Dedifferentiated amniotic fluid mesenchymal stem cell (primary cell): Measurements from ENCODE around the gene S1PR2.

Experiments used
- DNase-seq: peaks from one replicate; pipeline ENCODE4 v3.0.0-alpha.2; 2016; ENCODE audit errors: extremely low spot score

Gene S1PR2

GRCh38 chr19:10230861-10231611 is at the start of gene S1PR2:
Gene S1PR2 (minus strand): TSS chr19:10231331. CDS start chr19:10224905, 6,426 bp downstream.
- peak; percentile 66 for DNase-seq

GRCh38 chr19:10279737-10280442 is 48.8 kb upstream of the S1PR2 start:
- DNase-seq: no peak

- no peak for DNase-seq
Observed at GRCh38 chr19:10278935-10279334, 47.8 kb upstream of the S1PR2 start.

GRCh38 chr19:10277795-10278589 is 46.9 kb upstream of the S1PR2 start:
- DNase-seq: no peak

- DNase-seq: no peak
Observed at GRCh38 chr19:10274589-10274988, 43.5 kb upstream of the S1PR2 start.

GRCh38 chr19:10271543-10272086 is 40.5 kb upstream of the S1PR2 start:
- DNase-seq: no peak

- no peak for DNase-seq
Observed at GRCh38 chr19:10270616-10271394, 39.7 kb upstream of the S1PR2 start, which contains the start of gene ICAM1. Gene ICAM1 (plus strand): TSS chr19:10271120. CDS start chr19:10271160, 40 bp downstream.

GRCh38 chr19:10270180-10270615 is 39.1 kb upstream of the S1PR2 start:
- DNase-seq: no peak

GRCh38 chr19:10269333-10270179 is 38.4 kb upstream of the S1PR2 start:
- peak; percentile 67 for DNase-seq

GRCh38 chr19:10268071-10268470 is 36.9 kb upstream of the S1PR2 start:
- DNase-seq: no peak

GRCh38 chr19:10266706-10267105 is 35.6 kb upstream of the S1PR2 start:
- DNase-seq: no peak

GRCh38 chr19:10262771-10263170 is 31.6 kb upstream of the S1PR2 start:
- DNase-seq: no peak

GRCh38 chr19:10260141-10260584 is 29.0 kb upstream of the S1PR2 start:
- no peak for DNase-seq

- peak; percentile 76 for DNase-seq
Observed at GRCh38 chr19:10259162-10259905, 28.2 kb upstream of the S1PR2 start.

- DNase-seq: no peak
Observed at GRCh38 chr19:10258080-10258710, 27.1 kb upstream of the S1PR2 start.

GRCh38 chr19:10256970-10257615 is 26.0 kb upstream of the S1PR2 start:
- no peak for DNase-seq

GRCh38 chr19:10256551-10256950 is 25.4 kb upstream of the S1PR2 start:
- DNase-seq: no peak

GRCh38 chr19:10255358-10255757 is 24.2 kb upstream of the S1PR2 start:
- DNase-seq: no peak
